Measurements from ENCODE around the gene PAGE2B.
"Not testable (repeated sequence)": the region's sequence is repeated elsewhere in the genome, so short reads cannot be mapped to it uniquely, and the experiment has no call there.

PAGE2B gene, protein sequence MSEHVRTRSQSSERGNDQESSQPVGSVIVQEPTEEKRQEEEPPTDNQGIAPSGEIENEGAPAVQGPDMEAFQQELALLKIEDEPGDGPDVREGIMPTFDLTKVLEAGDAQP

DNA sequence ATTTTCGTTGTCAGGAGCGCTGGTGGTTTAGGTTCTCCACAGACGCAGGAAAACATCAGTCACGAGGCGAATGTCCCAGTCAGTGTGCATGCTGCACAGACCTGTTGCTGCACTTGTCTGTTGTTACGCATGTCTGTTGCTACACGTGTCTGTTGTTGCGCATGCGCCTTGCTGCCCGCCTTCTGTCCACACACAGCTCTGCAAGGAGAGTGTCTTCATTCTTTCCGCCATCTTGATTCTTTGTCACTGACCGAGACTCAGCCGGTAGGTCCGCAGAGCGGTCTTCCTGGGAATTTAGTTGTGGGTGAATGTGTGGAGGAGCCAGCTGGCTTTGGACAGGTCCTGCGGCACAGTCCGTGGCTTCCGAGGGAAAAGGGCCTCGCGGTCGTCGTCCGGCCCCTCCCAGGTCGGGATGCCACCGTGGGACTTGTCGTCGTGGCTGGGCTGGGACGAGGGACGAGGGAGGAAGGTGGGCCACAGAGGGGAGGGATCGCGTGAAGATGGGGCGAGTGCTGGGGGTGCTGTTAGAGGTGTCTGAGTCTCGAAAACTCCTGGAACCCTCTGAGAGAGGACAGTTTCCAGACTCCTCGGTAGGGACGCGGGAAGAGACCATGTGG, at the start of gene PAGE2B:
TSS of gene PAGE2B (plus strand) at position 180 of the 617 bp plus-strand sequence. CDS start 1,012 bp downstream, outside the sequence.
- no peak for DNase-seq (ENCODE audit: low read depth in 2 of 2)

- no peak for DNase-seq (ENCODE audit: low read depth in 2 of 2)
Measured at GRCh38 chrX:55026143-55026542, 48.7 kb upstream of the PAGE2B start.

- DNase-seq (ENCODE audit: low read depth in 2 of 2) = no peak
Measured at GRCh38 chrX:55026840-55027239, 48.0 kb upstream of the PAGE2B start.

GRCh38 chrX:55028040-55028439, 46.8 kb upstream of the PAGE2B start:
- DNase-seq (ENCODE audit: low read depth in 2 of 2) = no peak

DNA sequence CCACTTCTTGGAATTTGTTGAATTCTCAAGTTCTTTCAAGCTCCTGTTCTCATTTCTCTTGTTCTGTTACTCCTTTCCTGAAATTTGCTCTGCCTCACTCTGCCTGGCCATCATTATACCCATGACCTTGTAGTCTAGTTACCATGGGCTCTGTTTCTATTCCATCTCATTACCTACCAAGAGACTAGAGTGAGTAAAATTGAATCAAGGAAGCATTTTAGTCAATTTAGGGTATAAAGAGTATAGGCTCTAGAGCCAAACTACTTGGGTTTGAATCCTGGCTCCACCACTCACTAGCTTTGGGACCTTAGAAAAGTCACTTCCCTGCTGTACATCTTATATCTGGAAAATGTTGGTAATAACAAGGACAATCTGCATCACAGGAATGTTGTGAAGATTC, 46.2 kb upstream of the PAGE2B start:
- DNase-seq (ENCODE audit: low read depth in 2 of 2) = no peak

DNA sequence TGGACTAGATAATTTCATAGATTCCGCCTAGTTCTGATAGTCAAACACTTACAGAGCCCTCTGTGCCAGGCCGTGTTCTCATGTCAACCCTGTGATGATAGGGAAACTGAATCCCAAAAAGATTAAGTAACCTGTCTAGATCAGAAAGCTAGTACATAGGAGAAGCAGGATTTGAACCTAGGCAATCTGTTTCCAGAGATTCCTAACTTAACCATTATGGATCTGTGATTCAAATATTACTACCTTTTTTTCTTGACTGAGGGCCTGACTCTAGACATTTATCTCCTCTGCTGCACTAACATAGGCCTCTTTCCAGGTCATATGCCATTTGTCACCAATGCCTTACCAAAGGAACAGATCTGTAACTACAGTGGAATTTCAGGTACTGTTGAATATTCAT, 45.5 kb upstream of the PAGE2B start:
- DNase-seq (ENCODE audit: low read depth in 2 of 2) = no peak

DNA sequence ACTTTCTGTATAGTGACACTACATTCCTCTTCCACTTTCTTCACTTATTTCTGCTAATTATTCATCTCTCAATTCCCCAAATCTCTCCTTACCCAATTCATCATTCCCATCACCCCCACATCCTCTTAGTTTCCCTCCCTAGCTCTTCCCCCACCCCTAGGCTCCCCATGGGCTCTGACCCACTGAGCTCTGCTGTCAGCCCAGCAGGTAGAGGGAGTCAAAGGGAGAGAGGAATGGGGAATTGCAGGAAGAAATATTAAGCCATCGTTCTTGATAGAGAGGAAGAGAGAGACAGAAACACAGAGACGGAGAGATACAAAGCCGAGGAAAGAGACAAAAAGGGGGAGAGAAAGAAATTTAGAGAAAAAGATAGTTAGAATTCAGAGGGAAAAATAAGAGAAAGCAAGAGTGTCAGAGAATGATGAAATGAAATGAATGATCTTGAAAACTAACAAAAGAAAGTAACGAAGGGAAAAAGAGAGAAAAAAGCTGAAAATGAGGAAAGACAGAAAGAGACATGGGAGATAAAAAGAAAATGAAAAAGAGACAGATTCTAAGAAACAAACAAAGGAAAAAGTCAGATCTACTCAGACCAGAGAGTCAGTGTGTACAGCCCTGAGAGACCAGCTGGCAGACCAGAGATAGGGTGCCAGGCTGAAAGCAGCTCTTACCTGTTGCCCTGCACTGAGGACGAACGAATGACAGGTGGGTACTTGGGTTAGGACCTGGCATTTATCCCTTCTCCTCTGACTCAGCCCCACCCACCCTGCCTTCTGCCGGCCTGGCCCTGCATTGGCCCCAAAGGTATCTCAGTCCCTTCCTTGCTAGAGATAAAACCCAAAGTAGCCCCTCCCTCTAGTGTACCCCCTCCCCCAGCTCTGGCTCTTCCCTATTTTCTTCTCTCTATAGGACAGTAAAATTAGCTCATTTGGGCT, 44.3 kb upstream of the PAGE2B start, which contains the start of gene ALAS2:
TSS of gene ALAS2 (minus strand) at position 707 of the 935 bp plus-strand sequence. CDS start 4,977 bp downstream, outside the sequence.
- no peak for DNase-seq (ENCODE audit: low read depth in 2 of 2)

DNA sequence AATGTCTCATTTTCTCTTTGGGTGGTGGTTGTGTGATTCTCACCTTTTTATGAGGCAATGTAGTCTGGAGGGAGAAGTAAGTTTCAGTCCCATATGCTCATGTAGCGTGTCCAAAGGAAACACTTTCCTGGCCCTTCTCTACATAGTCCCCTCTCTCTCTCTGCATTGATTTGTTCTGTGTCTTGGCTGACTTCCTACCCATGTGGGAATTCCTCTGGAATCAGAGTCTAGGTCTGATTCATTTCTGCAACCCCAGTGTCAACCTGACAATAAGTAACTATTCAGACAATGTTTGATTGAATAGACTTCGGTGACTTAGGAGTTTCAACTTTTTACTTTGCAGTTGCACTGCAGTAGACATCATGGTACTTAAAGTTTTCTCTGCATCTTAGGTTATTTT, 41.4 kb upstream of the PAGE2B start:
- no peak for DNase-seq (ENCODE audit: low read depth in 2 of 2)

GRCh38 chrX:55039471-55039870, 35.4 kb upstream of the PAGE2B start:
- no peak for DNase-seq (ENCODE audit: low read depth in 2 of 2)

GRCh38 chrX:55041514-55041913, 33.3 kb upstream of the PAGE2B start:
- DNase-seq (ENCODE audit: low read depth in 2 of 2) = no peak

- DNase-seq (ENCODE audit: low read depth in 2 of 2) = not testable (repeated sequence)
Measured at GRCh38 chrX:55050599-55050998, 24.2 kb upstream of the PAGE2B start.

GRCh38 chrX:55056820-55057674, 17.8 kb upstream of the PAGE2B start:
- DNase-seq (ENCODE audit: low read depth in 2 of 2) = no peak

DNA sequence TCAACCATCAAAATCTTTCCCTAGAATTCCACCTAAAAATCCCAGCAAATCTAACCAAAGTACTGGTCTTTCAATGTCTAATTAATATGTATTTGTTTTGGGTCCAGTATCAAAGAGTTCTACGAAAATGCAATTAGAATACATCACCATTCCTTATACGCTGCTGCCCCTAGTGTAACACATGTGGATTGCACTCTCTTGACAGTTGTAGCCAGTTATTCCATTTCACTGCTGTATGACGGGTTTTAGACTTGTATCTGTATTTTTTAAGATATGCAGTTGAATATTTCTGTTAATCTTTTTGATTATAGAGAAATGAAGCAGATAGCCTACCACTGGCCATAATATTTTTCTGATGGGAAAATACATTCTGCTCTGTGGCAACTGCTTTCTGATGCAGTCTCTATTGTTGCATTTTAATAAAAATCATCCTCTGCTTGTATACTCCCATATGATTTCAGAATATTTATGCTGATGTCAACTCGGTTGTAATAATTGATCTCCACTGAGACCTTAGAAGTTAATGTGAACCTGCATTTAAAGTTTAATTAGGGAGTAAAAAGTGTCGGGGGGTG, 17.1 kb upstream of the PAGE2B start:
- DNase-seq (ENCODE audit: low read depth in 2 of 2) = no peak

GRCh38 chrX:55067180-55067579, 7.7 kb upstream of the PAGE2B start:
- DNase-seq (ENCODE audit: low read depth in 2 of 2) = not testable (repeated sequence)

GRCh38 chrX:55072286-55072685, 2.5 kb upstream of the PAGE2B start:
- no peak for DNase-seq (ENCODE audit: low read depth in 2 of 2)

GRCh38 chrX:55088795-55089489, 14.1 kb downstream of the PAGE2B start, which contains the start of gene PAGE2:
TSS of gene PAGE2 (plus strand) at chrX:55089018. CDS start at chrX:55090021, 1,003 bp downstream.
- DNase-seq (ENCODE audit: low read depth in 2 of 2) = no peak

- no peak for DNase-seq (ENCODE audit: low read depth in 2 of 2)
Measured at GRCh38 chrX:55098691-55099090, 23.9 kb downstream of the PAGE2B start.

DNA sequence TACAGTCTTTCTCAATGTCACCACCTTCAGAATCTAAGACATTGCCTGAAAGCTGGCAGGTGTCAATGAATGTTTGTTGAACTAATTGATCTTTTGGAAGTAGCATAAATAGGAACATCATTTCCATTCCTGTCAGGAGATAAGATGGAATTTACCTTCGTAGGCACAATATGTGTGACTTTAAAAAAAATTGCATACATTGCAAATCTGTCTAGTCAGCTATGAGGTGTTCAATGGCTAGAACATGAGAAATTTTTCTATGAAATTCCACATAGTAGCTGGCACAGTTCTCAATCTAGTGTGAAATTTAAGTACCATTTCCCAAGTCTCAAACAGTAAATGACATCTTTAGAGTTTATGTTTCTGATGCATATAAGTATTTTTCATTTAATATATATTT, 24.3 kb downstream of the PAGE2B start:
- DNase-seq (ENCODE audit: low read depth in 2 of 2) = no peak

DNA sequence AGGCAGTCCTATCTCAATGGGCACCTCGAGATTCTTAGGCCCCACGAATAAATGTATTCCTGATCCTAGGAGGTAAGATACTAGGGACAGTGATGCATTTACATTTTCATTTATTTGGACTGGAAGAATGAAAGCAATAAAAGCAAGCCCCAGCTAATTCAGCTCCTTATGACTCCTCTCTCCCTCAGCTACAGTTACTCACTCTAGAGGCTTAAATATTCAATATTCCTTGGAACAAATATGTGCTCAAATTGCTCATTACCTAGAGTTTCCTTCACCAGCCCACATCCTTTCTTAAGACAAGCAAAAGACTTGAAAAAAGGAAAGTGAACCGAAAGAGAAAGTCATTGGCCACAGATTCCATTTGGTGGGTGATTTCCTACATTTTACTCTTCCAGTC, 27.9 kb downstream of the PAGE2B start:
- no peak for DNase-seq (ENCODE audit: low read depth in 2 of 2)

- DNase-seq (ENCODE audit: low read depth in 2 of 2) = no peak
Measured at GRCh38 chrX:55107262-55107661, 32.4 kb downstream of the PAGE2B start.

DNA sequence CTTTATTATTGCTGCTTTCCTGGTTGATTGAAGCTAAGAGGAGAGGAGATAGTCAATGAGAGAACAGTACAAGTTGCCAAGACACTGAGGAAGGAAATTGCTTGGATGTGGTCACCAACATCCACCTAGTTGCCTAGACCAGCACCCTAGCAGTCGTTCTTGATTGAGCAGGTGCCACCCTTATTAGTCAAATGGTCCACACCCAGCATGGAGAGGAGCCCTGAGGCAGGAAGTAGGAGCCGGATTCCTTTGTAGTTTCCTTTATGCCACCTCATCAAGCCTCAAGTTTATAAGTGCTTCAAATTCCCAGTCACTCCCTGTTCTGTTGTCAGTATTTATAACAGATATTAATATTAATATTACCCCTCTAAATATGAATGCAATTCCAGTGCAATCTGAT, 33.1 kb downstream of the PAGE2B start:
- no peak for DNase-seq (ENCODE audit: low read depth in 2 of 2)

Data from stimulated activated CD8-positive, alpha-beta memory T cell treated with anti-CD3 and anti-CD28 coated beads, Interleukin-2, amount 100 ng/mL, for 1 hour (primary cell).